Forelimb muscle (tissue), 1 donor: ENCODE measurements around the gene ZNF423. TPM values are rescaled to one million over a fixed set of nuclear protein-coding genes. Genes with fewer than 3 reads are reported as not detected.

ENCODE experiments used
- DNase-seq: peaks from one replicate; pipeline ENCODE4 v3.0.0-alpha.2; 2013; ENCODE audit warnings: low read depth
- polyA plus RNA-seq: library from polyadenylated mRNA; unstranded; fragments of 120-200 nt; gene quantifications from one replicate; pipeline ENCODE4 v1.2.1, GENCODE V29; 2013; ENCODE audit not compliant: insufficient read length

Gene ZNF423
- polyA plus RNA-seq, 1 donor = 26.2 TPM

DNA sequence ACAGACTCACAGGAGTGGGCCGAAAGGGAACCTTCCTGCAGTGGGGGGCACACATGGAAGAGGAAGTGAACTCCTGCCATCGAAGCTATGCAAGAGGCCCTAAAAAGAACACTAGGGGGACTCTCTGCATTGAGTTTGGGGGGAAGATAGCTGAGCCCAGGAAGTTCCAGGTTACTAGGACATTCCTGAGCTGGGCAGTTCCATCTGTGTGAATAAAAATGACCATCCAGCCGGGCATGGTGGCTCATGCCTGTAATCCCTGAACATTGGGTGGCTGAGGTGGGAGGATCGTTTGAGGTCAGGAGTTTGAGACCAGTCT lies 211.8 kb downstream of the ZNF423 start:
- no peak for DNase-seq

DNA sequence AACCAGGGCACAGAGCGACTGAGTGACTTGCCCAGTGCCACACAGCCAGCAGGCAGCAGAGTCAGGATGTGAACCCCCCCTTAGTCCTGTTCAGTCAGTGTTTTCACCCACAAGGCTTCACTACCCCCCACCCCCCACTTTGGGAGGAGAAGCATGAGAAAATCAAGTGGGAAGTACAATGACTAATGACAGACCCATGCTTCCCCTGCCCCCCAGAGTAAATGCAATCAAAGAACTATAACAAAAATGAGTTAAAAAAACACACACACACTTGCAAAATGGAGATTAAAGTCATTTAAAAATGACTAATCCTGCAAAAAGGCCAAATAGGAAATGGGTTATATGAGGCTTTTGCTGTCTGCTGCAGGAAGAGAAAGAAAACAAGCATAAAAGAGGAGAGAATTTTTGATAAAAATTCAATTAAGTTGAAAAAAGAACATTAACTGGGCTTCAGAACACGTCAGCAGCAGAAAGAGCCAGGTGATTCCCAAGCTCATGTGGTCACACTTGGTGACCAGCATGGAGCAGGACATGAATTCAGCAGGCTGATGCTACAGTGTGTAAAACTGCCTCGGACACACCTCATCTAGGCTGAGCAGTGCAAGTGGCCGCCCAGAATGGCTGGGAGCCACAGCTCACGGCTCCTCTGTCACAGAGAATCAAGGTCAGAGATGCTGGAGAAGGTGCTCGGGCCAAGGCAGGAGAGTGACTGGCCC lies 212.3 kb downstream of the ZNF423 start:
- no peak for DNase-seq

DNA sequence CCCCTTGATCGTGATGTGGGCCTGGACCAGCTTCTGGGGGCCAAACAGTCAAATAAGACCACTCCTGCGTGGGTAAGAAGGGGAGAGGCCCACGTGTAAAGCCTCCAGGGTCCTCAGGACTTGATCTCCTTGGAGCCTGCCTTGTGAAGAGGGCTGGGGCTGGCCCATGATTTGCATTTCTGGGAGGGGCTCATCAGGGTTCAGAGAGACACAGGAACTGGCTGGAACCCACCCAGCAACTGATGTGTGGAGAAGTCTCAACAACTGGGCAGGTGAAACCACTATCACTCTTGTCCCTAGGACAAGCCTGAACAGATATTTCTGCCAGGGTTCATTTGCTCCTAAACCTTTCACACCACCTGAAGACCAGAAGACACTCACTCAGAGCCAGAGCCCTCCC lies 214.7 kb downstream of the ZNF423 start:
- DNase-seq = no peak

DNA sequence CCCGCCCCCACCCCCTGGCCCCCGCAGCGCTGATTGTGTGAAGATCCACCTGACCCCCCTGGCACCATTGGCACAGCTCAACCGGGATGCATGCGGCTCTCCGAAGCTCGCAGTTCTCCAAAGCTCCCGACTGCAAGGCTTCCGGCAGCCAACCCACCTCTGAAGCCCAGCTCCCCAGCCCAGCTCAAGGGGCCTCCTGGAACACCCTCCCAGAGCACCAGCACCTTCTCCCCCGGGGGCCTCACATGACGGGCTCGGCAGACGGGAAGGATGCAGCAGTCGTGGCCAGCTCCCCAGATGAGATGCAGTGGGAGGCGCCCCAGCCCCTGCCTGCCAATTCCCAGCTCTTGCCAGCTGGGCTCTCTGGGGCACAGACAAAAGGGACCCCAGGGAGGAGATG lies 215.3 kb downstream of the ZNF423 start:
- DNase-seq = no peak

DNA sequence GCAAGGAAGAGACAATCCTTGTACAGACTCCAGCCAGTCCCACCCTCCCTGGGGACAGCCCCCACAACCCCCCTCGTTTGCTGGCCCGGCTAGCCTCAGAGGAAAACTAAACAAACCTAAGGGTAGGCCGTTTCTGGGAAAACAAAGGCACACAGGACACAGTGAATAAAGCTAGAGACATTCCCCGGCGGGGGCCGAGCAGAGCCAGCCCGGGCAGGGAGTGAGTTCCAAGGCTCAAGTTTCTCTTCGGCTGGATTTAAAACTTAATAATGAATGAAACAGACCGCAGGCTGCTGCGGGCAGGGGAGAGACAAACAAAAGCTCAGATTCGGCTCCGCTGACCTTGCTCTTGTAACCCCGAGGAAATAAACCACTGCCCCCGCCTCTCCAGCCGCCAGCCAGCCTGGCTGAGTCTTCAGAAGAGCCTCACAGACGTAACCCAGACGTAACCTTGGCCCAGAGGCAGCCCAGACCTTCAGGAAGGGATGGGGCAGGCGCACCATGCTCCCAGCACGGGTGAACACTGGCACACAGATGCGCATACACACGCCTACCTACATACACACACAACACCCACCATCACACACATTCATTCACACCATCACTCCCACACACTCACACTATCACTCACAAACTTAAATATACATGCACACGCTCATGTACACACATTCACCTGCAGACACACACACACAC lies 216.0 kb downstream of the ZNF423 start:
- DNase-seq = no peak

DNA sequence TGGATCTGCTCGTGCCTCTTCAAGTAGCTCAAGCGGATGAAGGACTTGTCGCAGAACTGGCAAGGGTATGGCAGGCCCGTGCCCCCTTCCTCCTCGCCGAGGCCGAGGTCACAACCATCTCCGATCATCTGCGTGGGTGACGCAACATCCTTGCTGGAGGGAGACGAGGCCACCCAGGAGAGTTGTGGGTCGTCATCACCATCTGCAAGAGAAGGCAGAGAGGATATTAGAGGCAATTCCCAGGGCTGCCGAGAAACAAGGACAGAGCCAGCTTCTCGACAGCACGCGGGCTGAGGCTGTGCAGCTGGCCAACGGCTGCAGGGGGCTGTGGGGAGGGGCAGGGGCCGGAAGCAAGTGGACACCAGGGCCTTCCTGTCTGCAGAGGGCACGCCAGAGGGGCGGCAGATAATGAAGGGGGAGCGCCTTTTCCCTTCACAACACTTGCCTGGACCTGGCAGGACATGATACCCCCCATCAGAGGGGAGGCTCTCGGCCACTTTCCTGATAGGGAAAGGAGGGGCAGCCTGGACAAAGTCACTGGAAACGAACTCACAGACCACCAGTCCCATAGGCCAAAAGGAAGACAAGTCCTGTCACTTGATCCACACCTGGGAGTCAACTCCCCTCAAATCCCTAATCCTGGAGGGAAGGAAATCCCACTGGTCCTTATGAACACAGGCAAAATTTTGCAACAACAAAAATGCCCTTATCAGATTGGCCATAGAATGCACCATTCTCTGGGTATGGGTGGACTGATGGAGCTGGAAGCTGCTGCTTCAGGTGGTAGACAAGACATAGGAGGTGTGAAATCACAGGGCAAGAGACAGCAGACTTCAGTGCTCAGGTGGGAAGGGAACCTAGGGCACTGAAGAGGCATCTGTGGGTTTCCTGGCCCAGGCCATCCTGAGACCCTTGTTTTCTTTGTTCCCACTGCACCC lies 217.0 kb downstream of the ZNF423 start:
- DNase-seq = no peak

DNA sequence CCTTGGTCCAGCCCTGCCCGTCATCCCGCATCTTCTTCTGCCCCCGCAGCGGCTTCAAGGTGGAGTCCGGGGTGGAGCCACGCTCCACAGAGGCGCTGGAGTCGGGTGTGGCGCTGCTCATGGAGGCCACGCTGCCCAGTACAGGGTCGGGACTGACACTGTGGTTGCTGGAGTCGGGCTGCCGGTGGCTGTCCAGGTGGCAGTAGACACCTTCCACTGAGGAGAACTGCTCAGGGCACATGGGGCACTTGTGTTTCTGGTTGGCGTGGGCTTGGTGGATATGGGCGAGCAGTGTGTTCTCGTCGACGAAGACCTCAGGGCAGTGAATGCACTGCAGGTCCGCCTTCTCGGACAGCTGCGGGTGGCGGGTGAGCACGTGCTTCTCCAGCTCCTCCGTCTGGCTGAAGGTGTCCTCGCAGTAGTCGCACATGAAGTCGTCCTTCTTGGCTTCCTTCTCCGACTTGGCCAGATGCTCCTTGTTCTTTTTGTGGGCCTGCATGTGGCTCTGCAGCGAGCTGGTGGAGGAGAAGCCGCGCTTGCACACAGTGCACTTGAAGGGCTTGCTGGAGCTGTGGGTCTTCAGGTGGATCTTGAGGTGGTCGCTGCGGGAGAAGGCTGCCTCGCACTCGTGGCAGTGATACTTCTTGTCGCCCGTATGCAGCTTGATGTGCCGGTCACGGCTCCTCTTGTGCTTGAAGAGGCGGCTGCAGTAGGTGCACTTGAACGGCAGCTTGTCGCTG lies 217.8 kb downstream of the ZNF423 start:
- DNase-seq = no peak

DNA sequence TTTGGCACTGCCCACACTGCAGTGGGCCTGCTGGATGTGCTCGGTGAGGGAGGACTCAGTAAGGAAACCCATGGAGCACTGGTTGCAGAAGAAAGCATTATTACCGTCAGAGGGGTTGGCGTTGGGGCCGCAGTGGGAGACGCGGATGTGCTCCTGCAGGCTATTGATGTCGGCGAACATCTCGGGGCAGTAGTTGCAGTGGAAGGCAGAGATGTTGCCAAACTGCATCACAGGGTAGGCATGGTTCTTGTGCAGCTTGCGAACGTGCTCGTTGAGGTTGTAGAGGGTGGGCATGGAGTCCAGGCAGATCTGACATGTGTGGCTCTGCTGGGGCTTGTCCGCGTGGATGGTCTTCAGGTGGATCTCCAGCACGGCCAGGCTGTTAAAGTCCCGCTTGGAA lies 218.4 kb downstream of the ZNF423 start:
- no peak for DNase-seq

DNA sequence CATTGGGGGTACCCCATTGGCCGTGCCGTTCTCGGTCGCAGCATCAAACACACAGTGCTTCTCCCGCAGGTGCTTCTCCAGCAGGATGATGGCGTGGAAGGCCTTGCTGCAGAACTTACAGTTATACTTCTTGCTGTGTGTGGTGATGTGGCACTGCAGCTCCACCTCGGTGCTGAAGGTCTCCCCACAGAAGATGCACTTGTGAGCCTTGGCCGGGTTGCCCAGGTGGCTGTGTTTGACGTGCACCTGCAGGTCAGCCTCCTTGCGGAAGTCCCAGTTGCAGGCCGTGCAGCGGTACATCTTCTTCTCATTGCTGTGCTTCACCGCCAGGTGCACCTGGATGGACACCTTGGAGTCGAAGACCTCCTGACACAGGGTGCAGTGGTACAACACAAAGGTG lies 219.3 kb downstream of the ZNF423 start:
- DNase-seq = no peak

DNA sequence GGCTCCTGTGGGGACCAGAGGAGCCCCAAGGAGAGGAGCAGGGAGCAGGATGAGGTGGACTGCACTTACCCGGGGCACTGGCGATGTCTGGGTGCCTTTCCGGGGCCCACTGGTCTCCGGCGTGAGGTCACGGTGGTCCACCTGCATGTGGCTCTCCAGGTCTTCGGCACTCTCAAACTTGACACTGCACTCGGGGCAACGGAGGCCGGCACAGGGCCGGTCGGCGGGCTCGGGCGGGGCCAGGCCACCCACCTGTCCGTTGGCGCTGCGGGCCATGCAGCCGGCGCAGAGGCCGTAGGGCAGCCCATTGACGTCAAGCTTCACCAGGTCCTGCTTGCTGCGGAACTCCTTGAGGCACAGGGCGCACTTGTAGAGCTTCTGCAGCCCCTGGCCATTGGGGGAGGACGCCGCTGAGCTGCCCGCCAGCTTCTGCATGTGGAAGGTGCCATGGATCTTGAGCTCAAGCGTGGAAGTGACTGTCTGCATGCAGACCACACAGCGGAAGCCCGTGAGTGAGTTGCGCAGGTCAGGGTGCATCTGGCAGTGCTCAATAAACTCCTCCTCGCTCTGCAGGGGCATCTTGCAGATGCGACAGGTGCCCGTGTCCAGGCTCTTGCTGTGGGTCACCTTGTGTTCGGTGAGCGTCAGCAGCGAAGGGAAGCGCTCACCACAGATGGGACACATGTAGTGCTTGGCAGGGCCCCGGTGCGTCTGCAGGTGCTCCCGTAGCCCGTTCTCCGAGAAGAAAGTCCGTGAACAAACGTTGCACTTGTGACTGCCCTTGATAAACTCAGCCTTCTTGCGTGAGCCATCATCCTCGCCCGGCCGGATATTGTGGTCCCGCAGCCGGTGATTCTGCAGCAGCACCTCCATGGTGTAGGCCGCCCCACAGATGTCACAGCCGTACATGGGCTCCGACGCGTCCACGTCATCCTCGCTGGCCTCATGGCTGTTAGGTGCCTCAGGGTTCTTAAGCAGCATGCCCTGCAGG lies 220.0 kb downstream of the ZNF423 start:
- DNase-seq = no peak

DNA sequence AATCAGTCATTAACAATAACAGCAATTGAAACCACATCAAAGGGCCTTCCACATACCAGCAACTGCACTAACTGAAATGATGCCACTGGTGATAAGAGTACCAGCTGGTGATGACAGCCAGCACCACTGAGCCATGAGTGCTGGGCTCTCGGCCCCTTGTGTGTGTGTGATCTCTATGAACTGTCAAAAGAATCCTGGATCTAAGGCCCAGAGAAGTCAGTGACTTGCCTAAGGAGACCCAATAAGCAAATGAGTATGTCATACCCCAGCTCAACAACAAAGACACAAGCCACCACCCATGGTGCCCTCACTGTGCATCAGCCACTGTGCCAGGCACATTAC lies 220.9 kb downstream of the ZNF423 start:
- DNase-seq = no peak

DNA sequence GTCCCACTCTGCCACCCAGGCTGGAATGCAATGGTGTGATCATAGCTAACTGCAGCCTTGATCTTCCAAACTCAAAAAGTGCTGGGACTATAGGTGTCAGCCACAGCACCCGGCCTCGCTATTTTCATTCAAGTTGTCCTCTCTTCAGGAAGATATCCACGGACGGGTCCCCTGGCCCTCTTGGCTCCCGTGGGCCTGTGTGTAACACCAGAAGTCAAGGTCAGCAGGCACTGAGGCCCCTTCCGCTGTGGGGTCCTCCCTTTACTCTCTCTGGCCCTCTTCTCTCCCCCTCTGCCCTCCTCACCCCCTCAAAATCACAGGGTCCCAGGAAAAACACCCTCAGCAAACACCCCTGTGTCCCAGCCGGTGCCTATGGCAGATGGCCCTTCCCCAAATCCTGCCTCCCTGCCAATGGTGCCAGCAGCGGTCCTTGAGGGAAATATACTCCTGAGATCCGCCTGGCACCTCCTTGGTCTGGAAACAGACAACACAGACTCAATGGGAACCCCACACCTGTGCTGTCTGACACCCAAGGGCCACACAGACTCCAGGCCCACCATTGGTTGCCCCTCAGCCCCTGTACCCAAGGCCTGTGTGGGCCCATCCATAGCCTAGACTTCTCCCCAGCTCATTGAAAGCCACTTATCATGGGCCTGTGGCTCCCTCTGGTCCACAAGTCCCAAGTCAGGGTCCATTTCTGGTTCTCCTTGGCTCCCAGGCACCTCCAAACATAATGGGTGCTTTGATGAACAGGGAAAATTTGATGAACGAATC lies 221.5 kb downstream of the ZNF423 start:
- DNase-seq = no peak

DNA sequence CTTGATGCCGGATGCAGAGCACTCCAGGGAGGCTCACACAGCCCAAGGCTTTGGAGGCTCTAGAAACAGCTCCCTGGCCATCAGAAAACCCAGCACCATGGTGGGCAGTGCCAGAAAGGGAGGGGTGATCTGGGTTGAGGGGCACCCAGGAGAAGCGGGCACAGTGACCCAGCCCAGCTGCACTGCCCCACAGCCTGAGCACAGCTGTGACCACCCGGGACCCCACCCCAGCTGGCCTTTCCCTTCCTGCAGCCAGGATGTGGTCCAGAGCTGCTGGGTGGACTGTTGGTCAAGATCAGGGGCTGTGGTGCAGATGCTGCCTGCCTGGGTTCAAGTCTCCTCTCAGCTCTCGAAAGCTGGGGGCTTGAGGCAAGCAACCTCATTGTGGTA lies 223.1 kb downstream of the ZNF423 start:
- no peak for DNase-seq

DNA sequence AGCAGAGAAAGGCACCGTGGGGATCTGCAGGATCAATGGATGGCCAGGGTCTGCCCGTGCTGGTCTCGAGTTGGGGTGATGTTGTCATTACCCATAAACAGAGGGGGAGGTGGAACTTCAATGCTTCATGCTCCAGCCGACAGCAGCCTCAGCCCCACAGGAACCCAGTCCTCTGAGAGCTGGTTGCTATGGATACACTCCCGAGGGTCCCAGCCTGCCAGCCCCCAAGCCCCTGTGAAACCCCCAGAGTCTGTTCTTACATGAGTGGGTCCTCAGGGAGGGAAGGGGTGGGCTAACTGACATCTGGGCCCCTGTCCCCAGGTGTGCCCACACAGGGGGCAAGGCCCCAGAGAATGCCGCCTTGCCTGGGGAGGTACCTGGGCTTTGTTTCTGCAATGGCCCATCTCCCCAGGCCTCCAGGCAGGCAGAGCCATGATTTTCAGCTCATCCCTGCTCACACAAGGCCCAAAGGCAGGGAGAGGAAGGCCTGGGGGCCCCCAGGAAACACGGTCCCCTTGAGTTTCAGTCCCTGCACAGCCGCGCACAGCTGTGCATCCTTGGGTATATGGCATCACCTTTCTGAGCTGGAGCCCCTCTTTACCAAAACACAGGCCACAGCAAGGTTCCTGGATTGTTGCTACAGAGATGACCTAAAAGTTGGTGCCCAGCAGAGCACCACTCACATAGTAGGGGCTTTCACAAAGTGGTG lies 223.7 kb downstream of the ZNF423 start:
- no peak for DNase-seq

DNA sequence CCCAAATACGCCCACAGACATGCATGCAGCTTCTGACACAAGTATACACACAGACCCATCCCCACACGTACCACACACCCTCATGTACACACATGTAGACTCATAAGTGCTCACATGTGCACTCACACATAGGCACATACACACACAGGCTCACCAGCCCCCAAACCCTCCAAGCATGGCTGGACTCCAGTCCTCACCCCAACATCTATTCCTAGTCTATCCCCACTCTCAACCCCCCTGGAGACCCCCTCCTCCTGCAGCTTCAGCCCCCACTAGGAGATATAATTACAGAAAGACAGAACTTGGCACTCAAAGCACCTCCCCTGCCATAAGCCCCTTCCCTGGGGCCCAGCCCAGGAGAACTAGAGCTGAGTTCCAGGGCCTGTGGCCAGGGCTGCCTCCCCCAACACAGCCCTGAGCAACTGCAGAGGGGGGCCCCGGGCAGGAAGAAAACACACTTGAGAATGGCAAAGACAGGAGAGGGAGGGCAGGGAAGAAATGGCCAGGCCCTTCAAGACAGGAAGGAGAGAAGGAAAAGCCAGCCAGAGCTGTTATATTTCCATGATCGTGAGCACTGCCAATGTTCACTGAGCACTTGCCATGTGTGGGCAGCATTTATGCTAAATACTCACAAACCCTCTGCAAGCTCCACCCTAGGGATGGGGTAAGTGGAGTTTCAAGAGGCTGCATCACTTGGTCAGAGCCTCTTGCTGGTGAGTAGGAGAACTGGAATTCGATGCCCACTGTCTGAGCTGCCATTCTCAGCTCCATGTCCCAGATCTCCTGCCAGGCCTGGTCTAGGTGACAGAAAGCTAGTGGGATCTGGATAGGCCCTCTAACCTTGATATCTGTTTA lies 224.5 kb downstream of the ZNF423 start:
- no peak for DNase-seq

DNA sequence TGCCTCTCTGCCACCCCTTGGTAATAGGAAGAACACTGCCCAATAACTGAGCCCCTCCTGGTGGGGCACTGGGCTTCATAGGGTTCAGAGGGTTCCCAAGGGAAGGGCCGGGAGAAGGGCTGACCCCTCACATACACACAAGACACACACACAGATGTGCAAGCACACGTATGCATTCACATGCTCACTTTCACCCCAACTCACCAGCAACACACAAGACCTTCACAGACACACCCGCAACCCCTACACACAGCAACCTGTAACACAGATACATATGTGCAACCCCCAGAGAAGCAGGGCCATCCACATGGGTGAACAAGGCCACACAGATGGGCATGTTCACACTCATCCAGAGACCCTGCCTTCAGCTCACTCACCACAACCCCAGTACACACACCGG lies 225.1 kb downstream of the ZNF423 start:
- DNase-seq = no peak

DNA sequence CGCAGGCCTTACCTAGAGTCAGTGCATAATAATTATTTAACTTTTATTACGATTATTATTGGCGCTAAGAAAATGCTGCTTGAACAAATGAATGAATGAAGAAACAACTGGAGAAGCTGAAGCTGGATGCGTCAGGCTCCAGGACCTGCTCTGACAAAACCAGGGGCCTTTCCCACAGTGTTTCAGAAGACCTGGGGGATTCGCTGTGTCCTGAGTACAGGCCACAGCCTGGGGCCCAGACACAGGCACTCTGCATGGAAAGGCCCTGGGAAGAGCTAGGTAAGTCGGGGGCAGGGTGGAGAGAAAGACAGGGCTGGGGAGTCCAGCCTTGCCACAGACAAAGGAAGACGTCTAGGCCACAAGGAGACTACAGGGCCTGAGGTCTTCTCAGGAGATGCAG lies 226.1 kb downstream of the ZNF423 start:
- no peak for DNase-seq

DNA sequence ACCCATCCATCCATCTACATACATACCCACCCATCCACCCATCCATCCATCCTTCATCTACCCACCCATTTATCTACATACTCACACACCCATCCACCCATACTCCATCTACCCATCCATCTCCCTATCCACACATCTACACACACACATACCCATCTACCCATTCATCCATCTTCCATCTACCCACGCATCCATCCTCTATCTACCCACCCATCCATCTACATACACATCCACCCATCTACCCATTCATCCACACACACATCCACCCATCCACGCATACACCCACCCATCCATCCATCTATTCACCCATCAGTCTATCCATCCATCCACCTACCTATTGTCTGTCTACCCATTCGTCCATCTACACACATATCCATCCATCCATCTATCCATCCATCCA lies 227.8 kb downstream of the ZNF423 start:
- no peak for DNase-seq
